K562 (cell line): ENCODE results near the gene PDZD8. TPM values are rescaled to one million over a fixed set of nuclear protein-coding genes. Genes with fewer than 3 reads are reported as not detected.

ENCODE experiments used
- ATAC-seq: fragments of 200-7000 bp; cut with Tn5 transposase; 3 replicates; pipeline ENCODE4 v1.9.1; 2020; ENCODE audit warnings: moderate library complexity
- BruUV-seq: library from RNA; stranded (reverse); fragments of 400-500 nt; replicated peaks from 2 replicates; lab custom pipeline; 2021; lab: Mats Ljungman, UMichigan
- CTCF ChIA-PET: fragments of 300-600 bp; formaldehyde crosslinking; extraction: SDS; loops from one replicate; lab custom pipeline; 2021; ENCODE audit warnings: low intra/inter-chr PET ratio; lab: Yijun Ruan, JAX
- POLR2A ChIA-PET: fragments of 300-600, 350-650 bp; sonication (Branson Sonifier 250); formaldehyde crosslinking; extraction: SDS; loops from one replicate; lab custom pipeline; 2021; ENCODE audit warnings: antibody characterized with exemption, inconsistent platforms; lab: Yijun Ruan, JAX
- DNase-seq, 4 experiments: peaks; one replicate each; pipeline versions ENCODE4 v3.0.0 to v3.0.0-alpha.2; 2011 to 2018; ENCODE audit warnings: low spot score in 3 of 4, mixed read lengths in 3 of 4; ENCODE audit errors: extremely low read depth in 1 of 4
- FAIRE-seq: peaks from 2 replicates; lab custom pipeline; 2011; peaks lifted over from hg19 to GRCh38; lab: Jason Lieb, UNC
- H2AFZ ChIP-seq: 2 replicates; pipeline ENCODE4 v1.6.0; 2011; ENCODE audit warnings: low read depth, low read length, control low read depth, inconsistent platforms
- H3K27ac ChIP-seq: fragments of 200-600 bp; 3 replicates; pipeline ENCODE4 v1.8.0; 2011; ENCODE audit warnings: low read depth, mild to moderate bottlenecking, control low read depth, inconsistent platforms, low read length, moderate library complexity, mixed read lengths; ENCODE audit errors: extremely low read depth
- H3K27me3 ChIP-seq, 2 experiments: fragments of 300-600 bp in 1 of 2; 2 replicates in 1 of 2; 3 replicates in 1 of 2; pipeline versions ENCODE4 v1.6.0 to v1.8.0; 2011; ENCODE audit warnings: inconsistent platforms in 2 of 2, low read length in 2 of 2, mild to moderate bottlenecking in 1 of 2, mixed read lengths in 1 of 2, moderate library complexity in 1 of 2; ENCODE audit not compliant: control insufficient read depth in 2 of 2, insufficient read depth in 2 of 2
- H3K36me3 ChIP-seq: fragments of 300-600 bp; 3 replicates; pipeline ENCODE4 v1.8.0; 2011; ENCODE audit warnings: mild to moderate bottlenecking, low read length, inconsistent platforms; ENCODE audit not compliant: control insufficient read depth, insufficient read depth
- H3K4me1 ChIP-seq, 2 experiments: fragments of 200-600 bp in 1 of 2; replicated peaks in 1 of 2; 2 replicates in 1 of 2; 3 replicates in 1 of 2; pipeline versions ENCODE4 v1.5.1 to v1.8.0; 2011; ENCODE audit warnings: inconsistent platforms in 2 of 2, low read length in 2 of 2, mild to moderate bottlenecking in 1 of 2, mixed read lengths in 1 of 2, moderate library complexity in 1 of 2; ENCODE audit not compliant: control insufficient read depth in 2 of 2, insufficient read depth in 2 of 2
- H3K4me2 ChIP-seq: 2 replicates; pipeline ENCODE4 v1.6.1; 2011; ENCODE audit warnings: low read length, control low read depth, inconsistent platforms, mixed read lengths; ENCODE audit not compliant: insufficient read depth
- H3K4me3 ChIP-seq: fragments of 200-600 bp; sonication (generic), shearing (Covaris generic); 2 replicates; pipeline ENCODE4 v1.5.1; 2016; ENCODE audit warnings: control low read depth, inconsistent platforms
- H3K79me2 ChIP-seq: fragments of 200-600 bp; 3 replicates; pipeline ENCODE4 v1.8.0; 2011; ENCODE audit warnings: low read length, inconsistent platforms; ENCODE audit not compliant: control insufficient read depth, insufficient read depth
- H3K9ac ChIP-seq, 2 experiments: 2 replicates each; pipeline versions ENCODE4 v1.6.0 to v1.6.1; 2011; ENCODE audit warnings: low read depth in 2 of 2, low read length in 2 of 2, control low read depth in 1 of 2, inconsistent platforms in 1 of 2, mild to moderate bottlenecking in 1 of 2, mixed read lengths in 1 of 2; ENCODE audit not compliant: insufficient read depth in 1 of 2
- H3K9me1 ChIP-seq: one replicate; pipeline ENCODE4 v1.6.0; 2011; ENCODE audit warnings: inconsistent platforms, mild to moderate bottlenecking, low read length, moderate library complexity; ENCODE audit not compliant: control insufficient read depth, insufficient read depth
- H3K9me3 ChIP-seq: replicated peaks from 2 replicates; pipeline ENCODE4 v1.5.1; 2011; ENCODE audit warnings: low read depth, low read length, inconsistent platforms; ENCODE audit not compliant: control insufficient read depth, insufficient read depth
- H4K20me1 ChIP-seq: replicated peaks from 2 replicates; pipeline ENCODE4 v1.6.1; 2011; ENCODE audit warnings: low read length, inconsistent platforms, mixed read lengths; ENCODE audit not compliant: control insufficient read depth, insufficient read depth
- E2F6 ChIP-seq, 2 experiments: IDR thresholded peaks; 2 replicates each; pipeline ENCODE4 v1.6.1; 2011; ENCODE audit warnings: borderline replicate concordance in 1 of 2, control low read depth in 1 of 2, low read depth in 1 of 2, low read length in 1 of 2, mild to moderate bottlenecking in 1 of 2, mixed read lengths in 1 of 2, moderate library complexity in 1 of 2; ENCODE audit not compliant: insufficient read depth in 1 of 2, insufficient read length in 1 of 2, poor library complexity in 1 of 2, severe bottlenecking in 1 of 2; ENCODE audit errors: extremely low read depth in 1 of 2
- EGR1 ChIP-seq: fragments of 450-650 bp; conservative IDR thresholded peaks from 2 replicates; pipeline ENCODE4 v1.6.1; 2017; ENCODE audit warnings: mild to moderate bottlenecking
- GATAD2B ChIP-seq: fragments of 450-650 bp; IDR thresholded peaks from 2 replicates; pipeline ENCODE4 v1.6.1; 2017; ENCODE audit warnings: mild to moderate bottlenecking, borderline replicate concordance
- LCOR ChIP-seq: sonication (generic); formaldehyde crosslinking; IDR thresholded peaks from 2 replicates; pipeline ENCODE4 v1.8.0; 2022; ENCODE audit warnings: mild to moderate bottlenecking, missing genetic modification reagents
- MED1 ChIP-seq: sonication (generic); formaldehyde crosslinking; IDR thresholded peaks from 2 replicates; pipeline ENCODE4 v1.8.1; 2023; ENCODE audit warnings: missing genetic modification reagents, borderline replicate concordance
- RBBP5 ChIP-seq: fragments of 200-600 bp; sonication (generic); IDR thresholded peaks from 2 replicates; pipeline ENCODE4 v1.6.1; 2012; ENCODE audit warnings: borderline replicate concordance, mild to moderate bottlenecking, low read length, control low read depth, inconsistent platforms; ENCODE audit not compliant: insufficient read depth, poor library complexity, severe bottlenecking
- TRIM24 ChIP-seq, 2 experiments: fragments of 450-650 bp; IDR thresholded peaks; 2 replicates each; pipeline ENCODE4 v1.6.1; 2016
- UBTF ChIP-seq, 2 experiments: IDR thresholded peaks; 2 replicates each; pipeline ENCODE4 v1.6.1; 2012; ENCODE audit warnings: improper control_type of control experiment in 2 of 2, low read depth in 2 of 2, low read length in 2 of 2, borderline replicate concordance in 1 of 2
- ZNF316 ChIP-seq: fragments of 450-650 bp; IDR thresholded peaks from 2 replicates; pipeline ENCODE4 v1.6.1; 2016
- WGBS: fragments of 100-300 bp; shearing (Covaris generic); methylation state at CpG from one replicate; pipeline ENCODE4 v1.1.6; 2016; ENCODE audit warnings: low coverage, mixed read lengths; ENCODE audit not compliant: insufficient coverage; ENCODE audit errors: missing lambda C conversion rate; 5-methylcytosine and 5-hydroxymethylcytosine counted together
- in situ Hi-C: fragments of 300-500 bp; cut with MboI; formaldehyde crosslinking; loops from 4 replicates; pipeline ENCODE4 v1.15.0; 2018; ENCODE audit warnings: inconsistent platforms, mixed read lengths
- intact Hi-C: fragments of 100-400 bp; cut with micrococcal nuclease; formaldehyde crosslinking; loops from 2 replicates; pipeline ENCODE4 v1.14.2; 2022
- polyA plus RNA-seq, 8 experiments: library from polyadenylated mRNA; depleted of rRNA in 4 of 8; stranded (reverse) in 5 of 8; unstranded in 3 of 8; fragments of >200 nt; fragmentation: Nextera tagmentation in 2 of 8; fragmentation: Illumina TruSeq in 1 of 8; extraction: Ambion mirVana in 2 of 8; extraction: Trizol in 1 of 8; gene quantifications; 2 replicates each; pipeline versions ENCODE4 v1.2.1 to v1.2.3, GENCODE V29; 2011 to 2014; ENCODE audit warnings: inconsistent platforms in 1 of 8, missing spikeins in 1 of 8
- total RNA-seq, 7 experiments: library from RNA; depleted of rRNA in 6 of 7; stranded (reverse); fragments of >200 nt in 6 of 7; fragmentation: Illumina TruSeq in 2 of 7; extraction: Trizol in 2 of 7; gene quantifications; 2 replicates each; pipeline versions ENCODE4 v1.2.1 to v1.2.3, GENCODE V29; 2011 to 2021; ENCODE audit warnings: low replicate concordance in 1 of 7

The PDZD8 gene
- total and polyA plus RNA-seq, 9 of the 15 experiments (the other 6 are each of a cell fraction or from before 2014, with no cell fraction given) = 5.5 to 53.4 (median 36.8) TPM

- H3K9me3 ChIP-seq = no peaks in the 10 kb centered on the region
- CTCF ChIA-PET = no interaction called here
- H2AFZ ChIP-seq = no peak overlapping the region
- no peak overlapping the region for H3K9ac ChIP-seq
- no peaks in the 10 kb centered on the region for H3K27me3 ChIP-seq
- no peaks in the 10 kb centered on the region for H3K9me1 ChIP-seq
- no peak for DNase-seq
- intact Hi-C loops = no loop called here
- no peak for FAIRE-seq
- peaks cover 0 to 18% of the 10 kb centered on the region in 2 experiments; a peak in 4 of 5 replicates for H3K4me1 ChIP-seq
- no peak overlapping the region for H3K27ac ChIP-seq
- no peak overlapping the region for H3K4me2 ChIP-seq
- no peak for TF ChIP-seq MED1 (CRISPR knock-in tag)
- peak; percentile 25; the same call in 1 of the 2 replicates for TF ChIP-seq ZNF316
- TF ChIP-seq, all 486 proteins: peak for 1
- no peaks in the 10 kb centered on the region for H4K20me1 ChIP-seq
- POLR2A ChIA-PET = interaction anchor here (0.6 to 1.5 kb wide), 2 partner anchors 9 to 46 kb away, joined by 3 to 7 read pairs; no protein-coding TSS in a partner anchor
- WGBS = 50% methylated on average over 1 of the region's 1 CpG
- ATAC-seq = no peak
- H3K79me2 ChIP-seq = no peaks in the 10 kb centered on the region
- in situ Hi-C loops = no loop called here
- no TSS peak for BruUV-seq
- no peak overlapping the region for H3K4me3 ChIP-seq
- H3K36me3 ChIP-seq = no peaks in the 10 kb centered on the region
These were observed 7.6 kb upstream of the PDZD8 start for GRCh38 chr10:117382861-117383260.

GRCh38 chr10:117374506-117375359 lies 507 bp downstream of the PDZD8 start:
- Histone ChIP-seq H2AFZ (no peak overlapping the region), H3K9me3 (no peaks in the 10 kb centered on the region; the same call in 1 of the 2 replicates), H3K36me3 (peaks cover 13% of the 10 kb centered on the region; the same call in 2 of the 3 replicates), H4K20me1 (peaks cover 19% of the 10 kb centered on the region), H3K27ac (peak overlapping the region; percentile 83), H3K4me2 (peak overlapping the region; percentile 87), H3K27me3 (no peaks in the 10 kb centered on the region), H3K4me3 (peak overlapping the region; percentile 92), H3K9me1 (no peaks in the 10 kb centered on the region), H3K4me1 (peaks cover 13 to 31% of the 10 kb centered on the region in 2 experiments; a peak in 4 of 5 replicates), H3K79me2 (peaks cover 64% of the 10 kb centered on the region), H3K9ac (peak overlapping the region; percentile 76 to 99)
- FAIRE-seq = no peak
- CTCF ChIA-PET = no interaction called here
- POLR2A ChIA-PET = interaction anchor here (0.8 to 1.7 kb wide), 4 partner anchors 9 to 34 kb away, joined by 3 to 7 read pairs (median 4); no protein-coding TSS in a partner anchor
- DNase-seq = peak in 3 of 4 experiments; percentile 12 to 41 (median 21)
- intact Hi-C loops (loop anchor here (2.0 to 5.0 kb wide), 2 partner anchors 34 to 53 kb away; no protein-coding TSS in a partner anchor), in situ Hi-C loops (no loop called here)
- under 1% methylated on average over 34 of the region's 92 CpGs for WGBS
- peak; percentile 38 for ATAC-seq
- no TSS peak for BruUV-seq
- peak; percentile 54 for TF ChIP-seq RBBP5
- 0 out of 4 replicates have a peak, but pooled peaks of 1 of the 2 experiments have one; percentile 16 for TF ChIP-seq UBTF (IDR thresholded peaks at IDR 0.05; ENCODE audit: borderline replicate concordance in 1 of 2, low read depth in 2 of 2, low read length in 2 of 2)
- TF ChIP-seq E2F6 (IDR thresholded peaks at IDR 0.05; ENCODE audit: borderline replicate concordance in 1 of 2, extremely low read depth in 1 of 2, insufficient read depth in 1 of 2, insufficient read length in 1 of 2, low read depth in 1 of 2, low read length in 1 of 2, poor library complexity in 1 of 2, severe bottlenecking in 1 of 2) = peak in 1 of 2 experiments; percentile 15
- TF ChIP-seq TRIM24 (IDR thresholded peaks at IDR 0.05) = no peak
- TF ChIP-seq LCOR (CRISPR knock-in tag) = no peak
- 0 out of 2 replicates have a peak, but pooled peaks have one; percentile 48 for TF ChIP-seq GATAD2B
- peak; percentile 32 for TF ChIP-seq EGR1
